HUES64 (cell line): ENCODE results near the gene ST6GALNAC2.

Experiments
- H3K27ac ChIP-seq: 2 replicates; pipeline ENCODE4 v1.7.0; 2013; ENCODE audit warnings: low read depth, low read length, inconsistent platforms
- H3K27me3 ChIP-seq: 2 replicates; pipeline ENCODE4 v1.6.1; 2013; ENCODE audit warnings: mild to moderate bottlenecking, low read length; ENCODE audit not compliant: insufficient read depth
- H3K36me3 ChIP-seq: 2 replicates; pipeline ENCODE4 v1.6.1; 2013; ENCODE audit warnings: mild to moderate bottlenecking, low read length; ENCODE audit not compliant: insufficient read depth
- H3K4me1 ChIP-seq: 2 replicates; pipeline ENCODE4 v1.6.1; 2013; ENCODE audit warnings: mild to moderate bottlenecking, low read length, moderate library complexity; ENCODE audit not compliant: insufficient read depth
- H3K4me3 ChIP-seq: 2 replicates; pipeline ENCODE4 v1.5.1; 2013; ENCODE audit warnings: mild to moderate bottlenecking, low read length, moderate library complexity
- H3K9ac ChIP-seq: 2 replicates; pipeline ENCODE4 v1.6.1; 2013; ENCODE audit warnings: mild to moderate bottlenecking, low read depth, low read length
- H3K9me3 ChIP-seq: 2 replicates; pipeline ENCODE4 v1.6.1; 2013; ENCODE audit warnings: low read depth, low read length; ENCODE audit not compliant: insufficient read depth
- WGBS: fragments of 150-250, 120-280 bp; methylation state at CpG from one replicate; pipeline ENCODE4 v1.1.7; 2013; ENCODE audit warnings: missing lambda C conversion rate; 5-methylcytosine and 5-hydroxymethylcytosine counted together

The ST6GALNAC2 gene

DNA sequence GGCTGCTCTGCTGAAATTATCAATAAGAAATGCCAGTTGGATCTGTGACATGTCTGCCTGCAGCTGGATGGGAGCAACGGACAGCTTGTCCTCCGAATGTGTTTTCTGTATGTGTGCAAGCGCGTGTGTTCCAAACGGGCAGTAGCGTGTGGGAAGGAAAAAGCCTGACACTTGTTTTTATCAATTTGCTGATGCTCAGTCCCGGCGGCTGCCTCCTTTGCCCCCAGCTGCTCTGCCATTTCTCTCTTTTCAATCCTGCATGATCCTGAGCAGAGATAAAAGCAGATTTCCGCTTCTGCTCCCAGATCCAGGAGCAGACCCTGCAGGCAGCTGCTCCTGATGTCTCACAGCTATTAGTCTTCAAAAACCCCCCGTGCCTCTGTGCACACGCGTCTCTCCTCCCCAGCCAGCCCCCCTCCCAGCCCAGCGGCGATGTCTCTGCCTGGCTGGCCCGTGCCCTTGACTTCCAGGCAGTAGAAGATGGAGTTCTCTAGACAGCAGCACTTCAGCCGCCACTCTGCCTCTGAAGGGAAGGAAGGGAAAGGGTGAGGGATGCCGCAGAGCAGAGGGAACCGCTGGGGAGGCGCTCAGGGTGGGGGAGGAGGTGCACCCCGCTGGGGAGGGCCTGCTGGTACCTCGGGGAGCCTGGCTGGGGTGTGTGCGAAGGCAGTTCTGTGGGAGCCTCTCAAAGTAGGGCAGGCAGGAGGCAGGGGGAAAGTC, 41.7 kb downstream of the ST6GALNAC2 start:
- Histone ChIP-seq H3K9ac (no peak overlapping the region), H3K4me3 (no peak overlapping the region), H3K9me3 (no peaks in the 10 kb centered on the region), H3K4me1 (peaks cover 17% of the 10 kb centered on the region), H3K36me3 (no peaks in the 10 kb centered on the region), H3K27ac (no peak overlapping the region), H3K27me3 (peaks cover 10% of the 10 kb centered on the region)
- WGBS, result 42% methylated on average over 22 of the region's 22 CpGs

DNA sequence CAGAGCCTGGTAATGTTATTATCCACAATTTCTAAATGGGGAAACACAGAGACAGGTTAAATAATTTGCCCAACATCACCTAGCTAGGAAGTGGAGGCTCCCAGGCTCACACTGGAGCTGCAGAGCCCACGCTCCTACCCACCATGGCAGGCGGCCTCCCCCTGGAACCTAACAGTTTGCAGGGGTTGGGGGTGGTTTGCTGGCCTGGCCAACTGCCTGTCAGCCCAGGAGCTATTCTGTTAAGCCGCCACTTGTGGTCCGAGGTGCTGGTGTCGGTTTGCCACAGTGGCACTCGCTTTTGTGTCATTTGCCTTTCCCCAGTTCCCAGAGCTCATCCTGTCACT, 42.2 kb downstream of the ST6GALNAC2 start:
- Histone ChIP-seq H3K4me3 (no peak overlapping the region), H3K9me3 (no peaks in the 10 kb centered on the region), H3K9ac (no peak overlapping the region), H3K4me1 (peaks cover 19% of the 10 kb centered on the region), H3K27ac (no peak overlapping the region), H3K27me3 (peaks cover 15% of the 10 kb centered on the region), H3K36me3 (no peaks in the 10 kb centered on the region)
- 60% methylated on average over 6 of the region's 6 CpGs for WGBS

DNA sequence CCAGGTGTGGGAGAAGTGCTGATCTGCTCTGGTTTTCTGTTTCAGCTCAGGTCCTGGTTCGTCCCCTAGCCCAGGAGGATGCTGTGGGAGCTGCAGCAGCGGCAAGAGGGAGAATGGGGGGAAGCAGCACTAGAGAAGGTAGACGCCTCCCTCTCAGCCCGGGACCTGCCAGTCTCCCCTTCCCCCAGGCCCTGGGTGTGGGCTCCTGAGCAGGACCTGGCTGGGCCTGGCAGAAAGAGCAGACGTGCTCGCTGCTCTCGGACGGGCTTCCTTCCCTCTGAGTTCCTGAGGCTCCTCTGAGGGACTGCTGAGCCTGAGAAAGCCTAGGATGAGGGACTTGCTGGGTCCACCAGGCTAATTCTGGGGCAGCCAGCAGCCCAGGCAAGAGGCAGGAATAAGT, 42.7 kb downstream of the ST6GALNAC2 start:
- Histone ChIP-seq H3K27ac (no peak overlapping the region), H3K36me3 (no peaks in the 10 kb centered on the region), H3K27me3 (peaks cover 20% of the 10 kb centered on the region), H3K9ac (no peak overlapping the region), H3K4me3 (no peak overlapping the region), H3K9me3 (no peaks in the 10 kb centered on the region), H3K4me1 (peaks cover 19% of the 10 kb centered on the region)
- 78% methylated on average over 8 of the region's 8 CpGs for WGBS

DNA sequence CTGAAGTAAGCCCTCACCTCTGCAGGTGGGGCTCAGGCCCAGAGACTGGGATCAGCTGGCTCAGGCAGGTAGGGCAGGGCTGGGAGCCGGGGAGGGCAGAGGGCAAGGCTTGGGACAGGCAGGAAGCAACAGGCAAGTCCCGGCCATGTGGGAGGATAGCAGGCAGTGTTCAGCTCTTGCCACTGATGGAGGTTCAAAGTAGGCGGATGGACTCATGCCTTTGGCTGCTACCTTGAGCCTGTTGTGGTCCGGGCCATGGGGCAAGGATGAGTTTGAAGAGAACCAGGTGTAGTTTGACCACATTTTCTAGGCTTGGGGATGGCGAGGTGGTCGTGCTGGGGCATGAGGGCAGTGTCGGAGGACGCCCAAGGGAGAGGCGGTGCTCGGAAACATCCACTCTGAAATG, 43.1 kb downstream of the ST6GALNAC2 start:
- Histone ChIP-seq H3K4me1 (peaks cover 19% of the 10 kb centered on the region), H3K4me3 (no peak overlapping the region), H3K27ac (no peak overlapping the region), H3K27me3 (peaks cover 24% of the 10 kb centered on the region), H3K9me3 (no peaks in the 10 kb centered on the region), H3K36me3 (no peaks in the 10 kb centered on the region), H3K9ac (no peak overlapping the region)
- WGBS, result 86% methylated on average over 10 of the region's 10 CpGs

DNA sequence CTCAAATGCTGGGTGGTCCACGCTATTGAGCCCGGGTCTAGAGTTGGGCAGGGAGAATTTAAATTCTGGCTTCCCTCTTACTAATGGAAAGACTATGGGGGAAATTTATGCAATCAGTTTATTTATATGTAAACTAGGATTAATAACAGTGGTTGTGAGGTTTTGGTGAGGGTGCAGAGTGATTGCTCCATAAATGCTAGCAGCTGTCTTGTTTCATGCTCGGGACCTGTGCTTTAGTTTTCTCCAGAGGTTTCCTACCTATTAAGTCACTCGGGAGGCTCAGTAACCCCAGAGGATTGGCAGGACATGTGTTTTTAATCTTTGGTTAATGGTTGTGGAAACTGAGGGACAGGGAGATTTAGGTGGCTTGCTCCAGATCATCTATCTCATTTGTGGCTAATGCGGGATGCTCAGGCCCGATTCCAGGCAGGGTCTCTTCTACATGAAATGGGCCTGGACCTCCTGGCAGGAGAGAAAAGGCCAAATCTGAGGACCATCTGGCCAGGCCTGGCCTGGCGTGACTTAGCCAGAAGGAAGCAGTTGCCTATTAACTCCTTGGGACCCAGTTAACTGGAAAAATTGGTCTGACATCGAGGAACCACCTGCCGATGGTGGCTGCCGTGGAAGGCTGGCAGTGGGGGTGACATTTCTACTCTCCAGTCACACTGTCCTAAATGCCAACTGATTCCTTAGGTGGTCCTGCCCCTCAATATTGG, 43.8 kb downstream of the ST6GALNAC2 start:
- Histone ChIP-seq H3K9me3 (no peaks in the 10 kb centered on the region), H3K27me3 (peaks cover 29% of the 10 kb centered on the region), H3K4me1 (peaks cover 16% of the 10 kb centered on the region), H3K36me3 (no peaks in the 10 kb centered on the region), H3K27ac (no peak overlapping the region), H3K4me3 (no peak overlapping the region), H3K9ac (no peak overlapping the region)
- WGBS, result 91% methylated on average over 10 of the region's 10 CpGs

DNA sequence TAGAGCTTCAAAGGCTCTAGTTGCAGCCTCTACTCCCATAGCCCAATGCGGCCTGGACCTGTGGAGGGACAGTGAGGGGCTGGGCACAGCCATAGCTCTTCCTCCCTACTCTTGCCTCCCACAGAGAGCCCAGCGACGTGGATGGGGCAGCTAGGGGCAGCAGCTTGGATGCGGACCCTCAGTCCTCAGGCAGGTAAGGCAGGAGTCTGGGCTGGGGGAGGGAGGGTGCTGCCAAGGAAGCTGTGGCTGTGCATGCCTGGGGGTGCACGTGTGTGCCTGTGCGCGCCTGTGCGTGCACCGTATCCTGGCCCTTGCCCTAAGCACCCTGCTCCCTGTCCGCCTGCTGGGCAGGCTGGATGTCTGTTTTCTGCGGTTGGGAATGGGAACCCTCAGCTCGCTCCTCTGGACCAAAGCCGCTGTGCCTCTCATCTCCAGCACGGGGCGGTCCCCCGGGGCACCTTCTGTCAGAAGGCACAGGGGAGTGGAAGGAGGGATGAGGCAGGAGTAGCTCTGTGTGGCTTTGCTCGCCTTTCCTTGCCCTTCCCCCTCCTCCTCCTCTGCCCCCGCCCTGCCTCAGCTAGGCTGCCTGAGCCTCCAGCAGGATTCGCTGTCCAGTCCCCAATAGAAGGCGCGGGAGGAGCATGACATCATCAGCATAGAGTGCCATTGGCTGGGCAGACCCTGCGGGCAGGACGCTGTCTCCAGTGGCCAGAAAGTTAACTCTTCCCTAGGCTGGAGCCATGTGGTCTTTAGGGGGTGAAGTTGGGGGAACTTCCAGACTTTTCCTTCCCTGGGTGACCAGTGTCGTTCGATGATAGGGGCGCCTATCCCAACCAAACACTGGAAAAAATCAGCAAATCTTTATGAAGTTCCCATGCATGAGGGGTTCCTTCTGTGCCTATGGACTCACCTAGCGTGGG, 45.0 kb downstream of the ST6GALNAC2 start:
- no peak overlapping the region for H3K9ac ChIP-seq
- H3K9me3 ChIP-seq, result no peaks in the 10 kb centered on the region
- 12% methylated on average over 27 of the region's 27 CpGs for WGBS
- no peak overlapping the region for H3K27ac ChIP-seq
- H3K27me3 ChIP-seq, result peaks cover 42% of the 10 kb centered on the region
- peaks cover 16% of the 10 kb centered on the region for H3K4me1 ChIP-seq
- no peaks in the 10 kb centered on the region for H3K36me3 ChIP-seq
- peak overlapping the region; percentile 53 for H3K4me3 ChIP-seq

DNA sequence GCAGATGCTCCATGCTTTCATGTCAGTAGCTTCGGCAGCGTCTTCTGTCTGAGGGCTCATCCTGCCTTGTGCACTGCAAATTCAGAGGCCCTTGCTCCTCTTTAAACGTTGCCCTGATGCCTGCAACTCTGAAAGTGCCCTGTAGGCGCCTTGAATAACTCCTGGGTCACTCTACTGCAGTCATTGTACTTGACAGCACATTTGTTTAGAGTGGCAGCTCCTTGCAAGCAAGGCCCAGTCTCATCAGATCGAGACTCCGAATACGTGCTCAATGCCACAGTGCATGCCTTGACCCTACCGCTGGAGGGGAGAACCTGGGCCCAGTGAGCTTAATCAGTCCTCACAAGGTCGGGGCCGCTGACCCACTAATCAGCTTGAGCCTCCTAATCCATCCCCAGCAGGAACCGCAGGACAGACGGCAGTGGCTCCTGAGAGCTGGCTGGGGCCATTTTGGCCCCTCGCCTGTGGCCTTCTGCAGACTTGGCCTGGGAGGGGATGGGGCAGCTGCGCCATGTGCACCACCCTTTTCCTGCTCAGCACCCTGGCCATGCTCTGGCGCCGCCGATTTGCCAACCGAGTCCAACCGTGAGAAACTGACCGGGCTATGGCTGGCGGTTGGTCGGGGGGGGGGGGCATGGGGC, 45.9 kb downstream of the ST6GALNAC2 start, which contains the start of gene PRCD:
PRCD (plus strand) TSS at position 414 of the 641 bp plus-strand sequence; CDS start at position 512, 98 bp downstream.
- Histone ChIP-seq H3K27ac (no peak within 1 kb of the TSS), H3K36me3 (no peaks in the 10 kb centered on the region), H3K4me3 (peak within 1 kb of the TSS; percentile 53), H3K27me3 (peaks cover 44% of the 10 kb centered on the region), H3K9ac (no peak within 1 kb of the TSS), H3K9me3 (no peaks in the 10 kb centered on the region), H3K4me1 (peaks cover 16% of the 10 kb centered on the region)
- 80% methylated on average over 22 of the region's 22 CpGs for WGBS

DNA sequence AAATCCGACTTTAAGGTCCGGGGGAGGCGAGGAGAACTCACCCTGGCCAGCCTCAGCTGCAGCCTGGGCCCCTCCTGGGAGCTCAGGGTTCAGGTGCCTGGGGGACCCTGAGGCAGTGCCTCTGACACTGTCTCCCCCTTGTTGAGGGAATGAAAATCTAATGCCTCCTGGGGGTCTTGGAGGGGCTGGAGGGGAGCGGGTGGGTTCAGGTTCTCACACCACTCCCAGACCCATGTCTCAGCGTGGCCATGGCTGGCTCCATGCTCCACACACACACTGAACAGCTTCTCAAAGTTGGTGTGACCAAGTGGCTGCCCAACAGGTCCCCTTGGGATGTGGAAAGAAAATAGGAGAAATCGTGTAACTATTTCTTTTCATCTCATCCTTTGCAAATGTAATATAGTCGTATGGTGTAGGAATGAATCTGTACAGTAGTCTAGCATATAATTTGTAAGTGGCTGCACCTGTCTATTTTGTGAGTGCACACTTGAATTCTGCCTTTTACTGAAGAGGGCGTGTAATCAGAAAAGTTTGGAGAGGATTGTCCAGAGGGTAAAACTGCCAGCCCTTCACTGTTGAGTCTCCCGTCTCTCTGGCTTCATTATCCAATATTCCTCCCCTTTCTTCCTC, 46.6 kb downstream of the ST6GALNAC2 start:
- Histone ChIP-seq H3K27ac (no peak overlapping the region), H3K9me3 (no peaks in the 10 kb centered on the region), H3K27me3 (peaks cover 44% of the 10 kb centered on the region), H3K36me3 (no peaks in the 10 kb centered on the region), H3K4me3 (no peak overlapping the region), H3K4me1 (peaks cover 16% of the 10 kb centered on the region), H3K9ac (no peak overlapping the region)
- WGBS, result 86% methylated on average over 7 of the region's 9 CpGs

DNA sequence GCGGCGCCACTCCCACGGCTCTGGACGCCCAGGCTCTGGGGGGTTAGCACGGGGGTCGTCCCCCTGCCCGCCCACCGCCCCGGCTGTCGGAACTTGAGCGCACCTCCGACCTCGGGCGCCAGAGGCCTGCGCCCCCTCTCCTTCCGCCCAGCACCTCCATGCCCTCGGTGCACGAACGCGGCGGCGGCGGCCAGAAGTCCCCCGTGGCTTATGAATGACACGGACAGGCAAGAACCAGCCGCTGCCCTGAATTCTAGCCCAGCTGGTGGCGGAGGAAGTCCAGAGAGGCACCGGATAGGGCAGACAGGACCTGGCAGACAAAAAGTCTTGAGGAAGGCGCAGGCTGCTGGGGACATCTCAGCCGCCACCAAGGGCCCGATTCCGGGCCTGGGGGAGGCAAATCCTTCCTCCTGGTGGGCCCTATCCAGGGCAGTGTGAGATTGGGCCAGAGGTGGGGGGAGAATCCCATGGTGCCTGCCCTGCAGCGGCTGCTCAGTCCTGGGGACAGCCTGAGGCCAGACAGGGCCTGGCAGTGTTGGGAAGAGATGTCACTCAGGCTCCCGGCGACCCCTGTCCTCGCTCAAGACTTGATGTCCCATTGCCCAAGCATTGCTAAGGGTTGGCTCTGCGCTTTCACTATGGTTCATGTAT, 47.3 kb downstream of the ST6GALNAC2 start:
- Histone ChIP-seq H3K27ac (no peak overlapping the region), H3K9me3 (no peaks in the 10 kb centered on the region), H3K4me3 (peak overlapping the region; percentile 54), H3K4me1 (peaks cover 11% of the 10 kb centered on the region), H3K9ac (peak overlapping the region; percentile 30; the same call in 1 of the 2 replicates), H3K36me3 (no peaks in the 10 kb centered on the region), H3K27me3 (peaks cover 44% of the 10 kb centered on the region)
- 12% methylated on average over 37 of the region's 37 CpGs for WGBS
